NT2/D1 (cell line): ENCODE data around the gene TMEM61.

Source experiments
- DNase-seq: peaks from one replicate; pipeline ENCODE4 v3.0.0-alpha.2; 2011; ENCODE audit warnings: low read depth, low spot score
- H3K27me3 ChIP-seq: 2 replicates; pipeline ENCODE4 v1.6.0; 2011; ENCODE audit warnings: mild to moderate bottlenecking; ENCODE audit not compliant: insufficient read length, insufficient read depth
- H3K36me3 ChIP-seq: 2 replicates; pipeline ENCODE4 v1.6.1; 2011; ENCODE audit warnings: mild to moderate bottlenecking, low read length, mixed read lengths; ENCODE audit not compliant: insufficient read depth, insufficient read length
- H3K4me1 ChIP-seq: 2 replicates; pipeline ENCODE4 v1.5.1; 2011; ENCODE audit not compliant: insufficient read depth, insufficient read length
- H3K4me3 ChIP-seq: 2 replicates; pipeline ENCODE4 v1.5.1; 2011; ENCODE audit warnings: low read depth; ENCODE audit not compliant: insufficient read length
- H3K9ac ChIP-seq: 2 replicates; pipeline ENCODE4 v1.6.0; 2011; ENCODE audit warnings: low read depth; ENCODE audit not compliant: insufficient read length
- H3K9me3 ChIP-seq: 2 replicates; pipeline ENCODE4 v1.5.1; 2011; ENCODE audit warnings: mild to moderate bottlenecking, low read length; ENCODE audit not compliant: insufficient read depth
- SUZ12 ChIP-seq: IDR thresholded peaks from 2 replicates; pipeline ENCODE4 v1.6.1; 2011; ENCODE audit not compliant: insufficient read length, insufficient read depth; ENCODE audit errors: extremely low read depth
- YY1 ChIP-seq: IDR thresholded peaks from 2 replicates; pipeline ENCODE4 v1.6.1; 2011; ENCODE audit not compliant: insufficient read length, insufficient read depth
- ZNF274 ChIP-seq: IDR thresholded peaks from 2 replicates; pipeline ENCODE4 v1.6.1; 2011; ENCODE audit warnings: mild to moderate bottlenecking, low read depth, low read length

Gene TMEM61

DNA sequence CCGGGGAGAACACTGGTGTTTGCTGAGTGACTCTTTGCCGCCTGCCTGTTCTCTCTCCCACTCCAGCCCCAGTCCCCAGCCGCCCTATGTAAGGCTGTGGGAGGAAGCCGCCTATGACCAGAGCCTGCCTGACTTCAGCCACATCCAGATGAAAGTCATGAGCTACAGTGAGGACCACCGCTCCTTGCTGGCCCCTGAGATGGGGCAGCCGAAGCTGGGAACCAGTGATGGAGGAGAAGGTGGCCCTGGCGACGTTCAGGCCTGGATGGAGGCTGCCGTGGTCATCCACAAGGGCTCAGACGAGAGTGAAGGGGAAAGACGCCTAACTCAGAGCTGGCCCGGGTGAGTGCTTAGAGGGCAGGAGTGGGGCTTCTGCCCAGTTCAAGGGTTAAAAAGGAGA, 26.5 kb downstream of the TMEM61 start:
- Histone ChIP-seq H3K27me3 (no peaks in the 10 kb centered on the region), H3K9ac (no peak overlapping the region), H3K9me3 (peaks cover 16% of the 10 kb centered on the region; the same call in 1 of the 2 replicates), H3K4me3 (no peak overlapping the region), H3K36me3 (no peaks in the 10 kb centered on the region), H3K4me1 (peaks cover 16% of the 10 kb centered on the region)
- DNase-seq = no peak
- no peak for TF ChIP-seq ZNF274

DNA sequence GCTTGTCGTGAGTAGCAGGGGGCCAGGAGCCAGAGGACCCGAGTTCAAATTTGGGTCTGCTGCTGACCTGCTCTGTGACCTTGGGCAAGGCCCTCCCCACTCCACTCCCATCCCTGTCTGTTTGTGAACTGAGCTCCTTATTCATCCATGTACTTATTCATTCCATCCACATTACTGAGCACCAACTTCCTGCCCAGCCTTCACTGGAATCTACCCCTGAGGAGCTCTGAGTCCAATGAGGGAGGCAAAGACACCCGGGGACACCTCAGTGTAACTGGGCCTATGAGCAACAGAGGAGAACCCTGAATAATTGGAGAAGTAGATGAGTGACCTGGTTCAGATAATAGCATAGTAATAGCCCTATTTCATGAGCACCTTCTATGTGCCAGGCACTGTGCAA, 27.2 kb downstream of the TMEM61 start:
- no peak for TF ChIP-seq SUZ12
- no peak for TF ChIP-seq ZNF274
- no peak for TF ChIP-seq YY1
- Histone ChIP-seq H3K9me3 (peaks cover 16% of the 10 kb centered on the region; the same call in 1 of the 2 replicates), H3K27me3 (no peaks in the 10 kb centered on the region), H3K36me3 (no peaks in the 10 kb centered on the region), H3K9ac (no peak overlapping the region), H3K4me1 (peaks cover 16% of the 10 kb centered on the region), H3K4me3 (no peak overlapping the region)
- no peak for DNase-seq

- peaks cover 16% of the 10 kb centered on the region; the same call in 1 of the 2 replicates for H3K9me3 ChIP-seq
- DNase-seq = no peak
These were observed 29.9 kb downstream of the TMEM61 start for GRCh38 chr1:55010194-55010886.

GRCh38 chr1:55010887-55011217, 30.4 kb downstream of the TMEM61 start:
- no peak for DNase-seq
- no peak overlapping the region for H3K9ac ChIP-seq
- no peaks in the 10 kb centered on the region for H3K27me3 ChIP-seq
- H3K4me3 ChIP-seq = no peak overlapping the region
- peaks cover 16% of the 10 kb centered on the region; the same call in 1 of the 2 replicates for H3K9me3 ChIP-seq
- H3K36me3 ChIP-seq = no peaks in the 10 kb centered on the region
- TF ChIP-seq ZNF274 = no peak
- TF ChIP-seq SUZ12 = no peak
- no peak for TF ChIP-seq YY1
- H3K4me1 ChIP-seq = peaks cover 16% of the 10 kb centered on the region

More at GRCh38 chr1:55010194-55010886, 29.9 kb downstream of the TMEM61 start:
- Histone ChIP-seq H3K4me3 (no peak overlapping the region), H3K4me1 (peaks cover 16% of the 10 kb centered on the region), H3K36me3 (no peaks in the 10 kb centered on the region), H3K27me3 (no peaks in the 10 kb centered on the region), H3K9ac (no peak overlapping the region)
- TF ChIP-seq SUZ12 = no peak
- no peak for TF ChIP-seq YY1
- TF ChIP-seq ZNF274 = no peak

GRCh38 chr1:55012661-55013060, 32.2 kb downstream of the TMEM61 start:
- Histone ChIP-seq H3K9me3 (peaks cover 16% of the 10 kb centered on the region; the same call in 1 of the 2 replicates), H3K9ac (no peak overlapping the region), H3K4me1 (peaks cover 16% of the 10 kb centered on the region), H3K4me3 (no peak overlapping the region), H3K36me3 (no peaks in the 10 kb centered on the region), H3K27me3 (no peaks in the 10 kb centered on the region)
- DNase-seq = no peak
- TF ChIP-seq YY1 = no peak
- no peak for TF ChIP-seq ZNF274
- TF ChIP-seq SUZ12 = no peak

DNA sequence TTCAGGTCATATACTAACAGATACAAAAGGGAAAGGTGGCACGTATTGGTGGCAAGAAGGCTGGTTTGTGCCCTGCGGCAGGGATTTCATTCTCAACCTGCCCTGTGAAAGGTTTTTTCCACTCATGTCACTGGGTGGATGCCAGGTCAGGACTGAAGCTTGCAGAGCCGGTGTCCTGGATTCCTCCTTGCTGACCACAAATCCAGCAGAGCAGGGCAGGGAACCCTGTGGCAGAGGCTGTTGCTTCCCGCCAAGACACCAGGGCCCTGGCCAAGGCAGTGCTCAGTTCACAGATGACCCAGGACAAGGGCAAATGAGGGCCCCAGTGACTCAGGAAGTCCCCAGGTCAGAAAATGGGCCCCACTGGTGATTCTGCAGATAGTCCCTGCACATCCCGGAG, 34.7 kb downstream of the TMEM61 start:
- Histone ChIP-seq H3K27me3 (no peaks in the 10 kb centered on the region), H3K9me3 (no peaks in the 10 kb centered on the region), H3K36me3 (no peaks in the 10 kb centered on the region), H3K4me3 (no peak overlapping the region), H3K4me1 (peaks cover 22% of the 10 kb centered on the region), H3K9ac (no peak overlapping the region)
- TF ChIP-seq ZNF274 (no peak), YY1 (no peak), SUZ12 (no peak)
- DNase-seq = no peak

GRCh38 chr1:55015731-55016620, 35.5 kb downstream of the TMEM61 start:
- Histone ChIP-seq H3K4me3 (no peak overlapping the region), H3K36me3 (no peaks in the 10 kb centered on the region), H3K9me3 (no peaks in the 10 kb centered on the region), H3K9ac (no peak overlapping the region), H3K4me1 (peaks cover 16% of the 10 kb centered on the region), H3K27me3 (no peaks in the 10 kb centered on the region)
- TF ChIP-seq ZNF274 (no peak), SUZ12 (no peak), YY1 (no peak)
- no peak for DNase-seq
